Activated T-cell treated with anti-CD3 and anti-CD28 coated beads for 24 hours (primary cell): Measurements from ENCODE around the gene CEACAM16.
"Not testable (repeated sequence)": the region's sequence is repeated elsewhere in the genome, so short reads cannot be mapped to it uniquely, and the experiment has no call there.

Source experiments
- DNase-seq: peaks from one replicate; pipeline ENCODE4 v3.0.0-alpha.2; 2020; ENCODE audit warnings: low read depth

Gene CEACAM16

DNA sequence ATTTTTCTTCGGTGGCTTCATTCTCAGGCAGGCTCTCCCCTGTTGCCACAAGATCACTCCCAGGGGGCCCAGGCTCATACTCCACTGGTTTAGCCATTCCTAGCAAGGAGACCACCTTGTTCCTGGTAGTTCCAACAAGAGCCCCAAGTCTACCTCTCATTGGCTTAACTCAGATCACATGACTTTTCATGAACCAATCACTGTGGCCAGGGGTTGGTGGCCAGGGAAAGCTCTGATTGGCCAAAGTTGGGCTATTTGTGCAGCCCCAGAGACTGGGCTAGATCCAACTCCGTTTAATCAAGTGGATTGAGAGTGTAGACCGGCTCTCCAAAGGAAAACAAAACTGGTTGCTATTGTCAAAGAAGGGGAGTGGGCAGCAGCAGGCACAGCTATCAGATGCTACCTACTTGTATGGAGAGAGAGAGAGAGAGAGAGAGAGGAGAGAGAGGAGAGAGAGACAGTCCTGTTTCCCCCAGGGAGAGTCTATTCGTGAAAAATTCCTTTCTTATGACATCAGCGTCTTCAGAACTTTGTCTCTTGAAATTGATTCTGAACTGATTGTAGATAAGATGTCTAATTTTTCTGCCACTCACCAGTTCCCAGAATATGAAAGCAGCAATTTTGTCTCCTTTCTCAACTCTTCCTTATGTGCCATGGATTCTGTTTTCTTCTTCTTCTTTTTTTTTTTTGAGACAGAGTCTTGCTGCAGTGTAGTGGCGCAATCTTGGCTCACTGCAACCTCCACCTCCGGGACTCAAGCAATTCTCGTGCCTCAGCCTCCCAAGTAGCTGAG lies 21.7 kb upstream of the CEACAM16 start:
- DNase-seq: no peak

DNA sequence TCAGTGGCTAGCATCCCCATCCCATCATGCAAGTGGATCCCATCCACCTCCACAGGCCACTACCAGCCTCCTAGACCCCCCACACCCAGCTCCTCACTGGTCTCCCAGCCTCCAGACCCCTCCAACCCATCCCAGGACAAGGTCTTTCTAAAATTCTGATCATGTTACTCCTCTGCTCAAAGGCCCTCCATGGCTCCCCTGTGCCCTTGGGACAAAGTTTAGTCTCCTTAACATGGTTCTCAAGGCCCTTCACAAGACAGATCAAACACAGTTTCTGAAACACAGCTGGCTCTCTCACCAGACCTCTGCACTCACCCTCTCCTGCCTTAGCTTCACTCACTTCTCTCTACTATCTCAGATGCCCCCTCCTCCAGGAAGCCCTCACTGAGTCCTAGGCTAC lies 18.4 kb upstream of the CEACAM16 start:
- no peak for DNase-seq

DNA sequence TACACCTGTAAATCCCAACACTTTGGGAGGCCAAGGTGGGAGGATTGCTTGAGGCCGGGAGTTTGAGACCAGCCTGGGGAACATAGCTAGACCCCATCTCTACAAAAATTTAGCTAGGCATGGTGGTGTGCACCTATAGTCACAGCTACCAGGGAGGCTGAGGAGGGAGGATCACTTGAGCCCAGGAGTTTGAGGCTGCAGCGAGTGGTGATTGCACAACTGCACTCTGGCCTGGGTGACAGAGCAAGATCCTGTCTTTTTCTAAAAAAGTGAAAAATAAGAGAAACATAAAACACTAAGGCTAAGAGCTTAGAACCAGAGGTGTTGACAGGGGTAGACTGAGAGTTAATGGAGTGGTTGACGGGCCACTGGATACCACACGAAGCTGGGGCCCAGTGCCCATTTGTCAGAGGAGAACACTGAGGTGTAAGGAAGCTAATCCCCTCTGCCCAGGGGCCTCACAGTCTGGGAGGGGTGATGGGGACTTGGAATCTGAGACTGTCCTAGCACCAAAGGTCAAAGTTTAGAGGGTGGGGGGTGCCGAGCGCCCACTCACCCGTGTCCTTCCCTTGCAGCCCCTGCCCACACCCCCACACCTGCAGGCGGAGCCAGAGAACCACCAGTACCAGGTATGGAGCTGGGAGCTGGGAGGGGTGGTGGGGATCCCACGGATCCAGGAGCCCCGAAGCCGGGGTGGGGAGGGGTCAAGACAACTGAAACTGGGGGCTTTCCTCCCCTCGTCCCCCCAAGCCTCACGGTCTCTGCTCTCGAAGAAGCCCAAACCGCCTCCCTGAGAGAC lies 16.8 kb upstream of the CEACAM16 start:
- no peak for DNase-seq

DNA sequence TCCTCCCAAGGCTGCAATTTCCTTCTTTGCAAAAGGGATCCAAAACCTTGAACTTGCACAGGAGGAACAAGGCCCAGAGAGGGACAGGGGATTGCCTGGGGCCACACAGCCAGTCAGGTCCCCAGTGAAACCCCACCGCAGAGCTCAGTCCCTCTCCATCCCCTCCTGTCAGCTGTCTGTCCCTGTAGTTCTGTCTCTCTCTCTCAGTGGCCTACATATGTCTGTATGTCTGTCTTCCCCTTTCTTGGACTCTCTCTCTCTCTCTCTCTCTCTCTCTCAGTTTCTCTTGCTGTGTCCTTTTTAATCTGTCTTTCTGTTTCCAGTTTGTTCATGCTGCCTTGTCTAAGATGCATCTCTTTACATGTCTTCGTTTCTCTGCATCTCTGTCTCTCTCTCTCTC lies 16.1 kb upstream of the CEACAM16 start:
- no peak for DNase-seq

DNA sequence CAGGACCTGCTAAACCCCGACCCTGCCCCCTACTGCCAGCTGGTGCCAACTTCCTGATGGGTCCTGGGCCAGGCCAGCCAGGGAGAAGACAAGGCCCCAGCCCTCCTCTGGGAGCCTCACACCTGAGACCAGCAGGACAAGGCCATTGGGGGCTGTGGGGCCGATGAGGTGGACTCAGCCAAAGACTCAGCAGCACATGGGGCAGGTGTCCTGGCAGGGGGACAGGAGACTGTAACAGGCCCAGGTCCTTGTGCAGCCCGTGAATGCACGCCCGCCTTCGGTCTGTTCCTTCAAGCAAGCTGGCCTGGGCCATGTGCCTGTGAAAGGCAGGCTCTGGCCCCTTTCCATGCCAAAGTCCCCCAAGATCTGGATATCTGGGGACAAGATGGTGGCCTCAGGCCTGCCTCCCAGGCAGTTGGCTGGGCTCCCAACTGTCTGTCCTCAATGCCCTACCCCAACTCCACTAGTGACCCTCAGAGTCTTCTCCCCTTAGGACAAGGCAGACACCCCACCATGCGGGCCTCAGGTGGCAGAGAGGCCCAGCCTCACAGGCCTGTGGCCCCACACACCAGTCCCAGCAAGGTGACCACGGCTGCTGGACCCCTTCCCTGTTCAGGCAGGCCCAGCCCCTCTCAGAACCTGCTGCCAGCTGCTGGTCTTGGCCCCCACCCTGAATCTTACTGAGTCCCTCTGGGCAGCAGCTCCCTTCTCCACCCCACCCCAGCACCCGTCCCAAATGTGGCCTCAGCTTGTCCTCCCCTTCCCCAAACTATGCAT lies 15.3 kb upstream of the CEACAM16 start:
- no peak for DNase-seq

DNA sequence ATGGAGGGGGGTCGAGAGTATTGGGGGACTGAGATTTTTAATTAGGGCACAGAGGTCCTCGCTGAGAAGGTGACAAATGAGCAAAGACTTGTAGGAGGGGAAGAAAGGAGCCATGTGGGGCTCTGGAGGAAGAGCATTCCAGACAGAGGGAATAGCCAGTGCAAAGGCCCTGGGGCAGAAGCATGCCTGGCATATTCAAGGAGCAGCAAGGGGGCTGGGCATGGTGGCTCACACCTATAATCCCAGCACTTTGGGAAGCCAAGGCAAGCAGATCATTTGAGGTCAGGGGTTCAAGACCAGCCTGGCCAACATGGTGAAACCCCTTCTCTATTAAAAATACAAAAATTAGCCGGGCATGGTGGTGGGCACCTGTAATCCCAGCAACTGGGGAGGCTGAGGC lies 14.6 kb upstream of the CEACAM16 start:
- DNase-seq: not testable (repeated sequence)

DNA sequence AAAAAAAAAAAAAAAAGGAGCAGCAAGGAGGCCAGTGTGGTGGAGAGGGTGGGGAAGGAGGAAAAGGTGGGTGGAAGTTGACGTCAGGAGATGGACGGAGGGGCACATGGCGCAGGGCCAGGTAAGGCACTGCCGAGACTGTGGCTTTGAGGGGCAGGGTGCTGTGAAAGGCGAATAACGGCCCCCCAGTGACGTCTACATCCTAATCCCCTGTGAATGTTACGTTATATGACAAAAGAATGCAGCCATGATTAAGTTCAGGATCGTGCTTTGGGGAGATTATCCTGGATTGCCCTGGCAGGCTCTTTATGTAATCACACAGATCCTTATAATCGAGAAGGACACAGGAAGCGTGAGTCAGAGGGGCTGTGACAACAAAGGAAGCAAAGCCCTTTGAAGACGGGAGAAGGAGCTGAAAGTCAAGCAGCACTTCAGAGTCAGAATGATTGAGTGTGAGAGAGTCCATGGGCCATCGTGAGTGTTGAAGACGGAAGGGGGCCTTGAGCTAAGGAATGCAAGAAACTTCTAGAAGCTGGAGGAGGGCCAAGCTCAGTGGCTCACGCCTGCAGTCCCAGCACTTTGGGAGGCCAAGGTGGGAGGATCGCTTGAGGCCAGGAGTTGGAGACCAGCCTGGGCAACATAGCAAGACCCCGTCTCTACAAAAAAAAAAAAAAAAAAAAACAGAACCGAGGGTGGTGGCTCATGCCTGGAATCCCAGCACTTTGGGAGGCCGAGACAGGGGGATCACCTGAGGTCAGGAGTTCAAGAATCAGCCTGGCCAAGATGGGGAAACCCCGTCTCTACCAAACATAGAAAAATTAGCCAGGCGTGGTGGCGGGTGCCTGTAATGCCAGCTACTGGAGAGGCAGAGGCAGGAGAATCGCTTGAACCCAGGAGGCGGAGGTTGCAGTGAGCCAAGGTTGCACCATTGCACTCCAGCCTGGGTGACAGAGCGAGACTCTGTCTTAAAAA lies 13.8 kb upstream of the CEACAM16 start:
- DNase-seq: no peak

DNA sequence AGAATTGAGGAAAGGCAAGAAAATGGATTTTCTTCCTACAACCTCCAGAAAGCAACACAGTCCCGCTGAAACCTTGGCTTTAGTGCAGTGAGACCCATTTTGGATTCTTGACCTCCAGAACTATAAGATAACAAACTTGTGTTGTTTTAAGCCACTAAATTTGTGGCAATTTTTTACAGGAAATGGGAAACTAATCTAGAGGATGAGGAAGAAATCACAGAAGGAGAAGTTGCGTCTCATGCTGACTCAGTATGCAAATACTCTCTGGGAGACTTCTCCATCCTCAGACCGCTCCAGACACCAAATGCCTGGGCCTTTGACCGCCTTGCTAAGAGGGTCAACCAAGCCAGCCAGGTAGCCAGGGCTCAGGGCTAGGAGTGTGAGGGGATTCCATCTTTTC lies 13.1 kb upstream of the CEACAM16 start:
- no peak for DNase-seq

DNA sequence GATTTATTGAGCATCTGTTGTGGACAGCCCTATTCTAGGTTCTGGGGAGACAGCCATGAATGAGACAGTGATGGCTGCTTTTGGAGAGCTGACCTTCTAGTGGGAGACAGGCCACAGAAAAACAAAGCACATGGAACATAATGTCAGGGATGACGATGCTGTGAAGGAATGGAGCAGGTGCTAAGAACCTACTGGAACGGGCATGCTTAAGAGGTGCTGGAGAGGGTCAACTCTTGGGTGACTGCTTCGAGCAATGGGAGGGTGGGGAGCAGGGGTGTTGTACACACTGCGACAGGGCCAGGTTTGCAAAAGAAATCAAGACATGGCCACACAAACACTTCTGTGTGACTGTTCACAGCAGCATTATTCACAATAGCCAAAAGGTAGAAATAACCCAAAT lies 12.1 kb upstream of the CEACAM16 start:
- no peak for DNase-seq

DNA sequence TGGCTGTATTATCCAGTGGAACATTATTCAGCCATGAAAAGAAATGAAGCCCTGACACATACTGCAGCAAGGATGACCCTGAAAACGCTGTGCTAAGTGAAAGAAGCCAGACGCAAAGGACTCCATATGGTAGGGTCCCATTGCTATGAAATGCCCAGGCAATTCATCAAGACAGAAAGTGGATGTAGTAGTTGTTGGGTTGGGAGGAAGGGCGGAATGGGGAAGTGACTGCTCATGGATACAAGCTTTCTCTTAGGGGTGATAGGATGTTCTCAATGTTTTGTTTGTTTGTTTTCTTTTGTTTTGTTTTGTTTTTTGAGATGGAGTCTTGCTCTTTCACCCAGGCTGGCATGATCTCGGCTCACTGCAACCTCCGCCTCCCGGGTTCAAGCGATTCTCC lies 11.1 kb upstream of the CEACAM16 start:
- no peak for DNase-seq

DNA sequence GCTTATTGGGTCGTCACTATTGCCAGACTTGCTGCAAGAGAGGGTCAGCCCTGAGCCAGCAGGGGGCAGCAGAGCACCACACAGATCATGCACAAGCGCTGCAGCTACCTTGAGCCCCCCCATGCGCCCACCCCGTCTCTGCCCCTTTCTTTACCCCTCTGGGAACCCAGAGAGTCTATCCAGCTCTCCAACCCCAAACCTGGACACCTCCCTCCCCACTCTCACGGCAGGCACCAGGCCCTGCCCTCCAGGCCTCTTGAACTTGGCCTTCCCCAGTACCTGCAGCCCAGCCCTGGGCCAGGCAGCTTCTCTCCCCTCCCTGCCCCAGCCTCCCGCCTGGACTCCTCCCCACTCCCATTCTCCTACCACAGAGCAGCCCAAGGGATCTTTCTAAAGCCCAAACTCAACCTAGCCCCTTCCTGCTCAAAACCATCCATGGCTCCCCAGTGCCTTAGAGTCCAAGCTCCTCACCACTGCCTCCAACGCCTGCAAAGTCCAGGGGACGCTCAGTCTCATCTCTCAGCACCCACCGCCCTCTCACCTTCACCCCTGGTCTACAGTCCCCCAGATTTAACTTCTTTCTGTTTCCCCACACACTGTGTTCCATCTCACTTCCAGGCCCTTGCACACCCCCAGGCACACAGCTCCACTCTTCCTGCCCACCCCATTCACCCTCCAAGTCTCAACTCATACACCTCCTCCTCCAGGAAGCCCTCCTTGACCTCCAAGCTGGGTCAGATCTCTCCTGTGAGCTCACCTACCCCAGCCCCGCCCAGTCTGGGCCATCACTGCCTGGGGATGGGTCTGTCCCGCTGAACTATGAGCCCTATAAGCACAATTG lies 9.4 kb upstream of the CEACAM16 start:
- DNase-seq: peak; percentile 69

DNA sequence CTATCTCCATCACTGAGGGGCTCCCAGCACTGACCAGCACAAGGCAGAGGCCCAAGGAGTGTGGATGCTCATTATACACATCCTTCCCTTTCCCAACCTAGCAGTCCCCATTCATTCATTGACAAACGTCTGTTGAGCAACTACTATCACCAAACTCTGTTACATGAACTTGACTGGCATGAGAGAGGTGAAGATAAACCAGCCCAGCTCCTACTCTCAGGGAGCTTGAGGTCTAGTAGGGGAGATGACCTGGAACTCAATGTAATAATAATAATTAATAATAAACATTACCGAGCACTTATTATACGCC lies 8.9 kb upstream of the CEACAM16 start:
- no peak for DNase-seq

DNA sequence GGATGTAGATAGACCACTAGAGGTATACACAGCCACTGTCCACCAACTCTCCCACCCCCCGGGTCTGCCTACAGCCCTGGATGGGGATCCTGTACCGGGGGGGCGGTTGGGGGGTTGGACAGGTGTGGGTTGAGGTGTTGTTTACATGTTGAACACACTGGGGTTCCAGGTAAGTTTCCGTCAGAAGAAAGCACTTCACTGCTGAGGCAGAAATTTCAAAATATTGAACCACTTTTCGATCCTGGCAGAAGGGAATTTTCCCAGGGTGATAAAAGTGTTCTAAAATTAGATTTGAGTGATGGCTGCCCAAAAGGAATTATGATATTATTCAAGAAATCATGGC lies 6.6 kb upstream of the CEACAM16 start:
- no peak for DNase-seq

DNA sequence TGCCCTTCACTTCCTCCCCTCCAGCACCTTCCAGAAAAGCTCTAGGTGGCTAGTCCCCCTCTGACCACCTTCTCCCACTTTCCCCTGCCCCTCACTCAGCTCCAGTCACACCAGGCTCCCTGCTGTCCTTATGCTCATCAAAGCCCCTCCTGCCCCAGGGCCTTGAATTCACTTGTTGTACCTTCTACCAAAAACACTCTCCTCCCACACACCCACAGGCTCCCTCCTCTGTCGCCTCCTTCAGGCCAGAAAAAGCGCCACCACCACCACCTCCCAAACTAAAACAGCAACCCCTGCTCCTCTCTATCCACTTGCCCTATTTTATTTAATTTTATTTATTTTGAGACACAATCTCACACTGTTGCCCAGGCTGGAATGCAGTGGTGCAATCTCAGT lies 4.8 kb upstream of the CEACAM16 start:
- DNase-seq: no peak

DNA sequence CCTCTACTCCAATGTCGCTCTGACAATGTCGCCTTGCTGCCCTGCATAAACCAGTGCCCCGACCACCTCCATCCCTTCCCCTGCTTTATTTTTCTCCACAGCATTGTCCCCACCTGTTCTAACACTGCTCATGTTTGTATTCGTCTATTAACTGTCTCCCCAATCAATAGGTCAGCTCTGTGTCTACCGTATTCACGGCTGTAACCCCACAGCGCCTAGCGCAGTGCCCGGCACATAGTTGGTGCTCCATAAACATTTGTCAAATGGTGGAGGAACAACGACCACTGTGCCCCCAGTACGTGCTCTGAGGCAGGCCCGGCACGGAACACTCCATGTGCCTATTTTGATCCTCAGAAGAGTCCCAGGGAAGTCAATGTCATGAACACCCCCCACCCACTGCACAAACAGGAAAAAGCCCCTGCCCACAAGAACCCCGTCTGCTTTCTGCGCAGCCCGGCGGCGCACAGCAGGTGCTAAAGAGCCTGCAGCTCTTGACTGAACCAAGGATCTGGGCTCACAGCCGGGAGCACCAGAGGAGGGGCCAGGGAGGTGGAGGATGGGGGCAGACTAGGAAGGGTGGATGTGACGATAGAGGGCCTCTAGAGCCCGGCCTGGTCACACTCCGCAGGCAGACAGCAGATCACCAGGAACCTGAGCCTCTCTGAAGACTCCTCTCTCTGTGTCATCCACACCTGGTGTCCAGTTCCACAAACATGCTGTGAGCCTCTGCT lies 1.8 kb upstream of the CEACAM16 start:
- no peak for DNase-seq

DNA sequence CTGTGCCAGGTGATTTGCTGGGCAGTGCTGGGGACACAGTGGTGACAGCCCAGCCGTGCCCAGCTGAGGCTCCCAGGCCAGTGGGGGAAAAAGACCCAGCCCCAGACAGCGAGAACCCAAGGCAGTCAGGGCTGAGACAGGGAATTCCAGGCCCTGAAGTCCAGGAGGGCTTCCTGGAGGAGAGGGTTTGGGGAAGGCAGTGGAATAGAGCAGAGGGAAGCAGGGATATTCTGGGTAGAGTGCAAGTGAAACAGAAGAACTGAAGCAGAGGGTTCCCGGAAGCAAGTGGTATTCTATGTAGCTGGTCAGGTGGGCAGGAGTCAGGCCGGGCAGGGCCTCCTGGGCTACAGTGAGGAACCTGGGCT lies 1.3 kb upstream of the CEACAM16 start:
- DNase-seq: no peak

DNA sequence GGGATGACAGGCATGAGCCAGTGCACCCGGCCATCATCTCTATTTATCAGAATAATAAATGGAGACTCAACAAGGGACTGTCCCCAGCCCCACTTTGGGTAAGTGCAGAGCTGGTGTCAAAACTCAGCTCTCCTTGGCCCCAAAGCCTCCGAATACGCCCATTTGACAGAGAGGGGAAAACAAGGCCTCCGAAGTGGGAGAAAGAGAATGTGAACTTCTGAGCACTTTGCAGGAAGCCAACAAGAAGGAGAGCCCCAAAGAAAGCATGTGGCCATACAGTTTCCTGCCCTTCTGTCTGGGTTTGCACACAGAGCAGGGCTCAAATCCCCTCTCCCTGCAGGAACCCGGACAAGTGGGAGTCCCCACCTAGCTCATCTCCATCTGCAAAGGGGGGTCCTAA lies 1.6 kb downstream of the CEACAM16 start:
- no peak for DNase-seq

DNA sequence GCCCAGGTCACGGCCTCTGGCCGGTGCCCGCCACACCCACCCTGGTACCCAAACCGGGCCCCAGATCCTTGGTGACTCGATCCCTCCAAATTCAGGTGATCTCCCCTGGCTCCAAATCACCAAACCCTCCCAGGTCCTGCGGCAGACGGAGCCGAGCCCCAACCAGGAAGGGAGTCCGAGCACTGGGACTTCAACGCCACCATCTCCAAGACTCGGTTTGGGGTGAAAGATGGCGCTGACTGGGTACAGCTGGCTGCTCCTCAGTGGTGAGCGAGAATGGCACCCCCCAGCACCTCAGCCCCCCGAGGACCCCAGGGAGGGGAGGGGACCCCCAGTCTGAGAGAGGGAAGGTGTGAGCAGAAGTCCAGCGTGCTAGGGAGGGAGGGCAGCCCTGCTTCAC lies 2.3 kb downstream of the CEACAM16 start:
- no peak for DNase-seq

DNA sequence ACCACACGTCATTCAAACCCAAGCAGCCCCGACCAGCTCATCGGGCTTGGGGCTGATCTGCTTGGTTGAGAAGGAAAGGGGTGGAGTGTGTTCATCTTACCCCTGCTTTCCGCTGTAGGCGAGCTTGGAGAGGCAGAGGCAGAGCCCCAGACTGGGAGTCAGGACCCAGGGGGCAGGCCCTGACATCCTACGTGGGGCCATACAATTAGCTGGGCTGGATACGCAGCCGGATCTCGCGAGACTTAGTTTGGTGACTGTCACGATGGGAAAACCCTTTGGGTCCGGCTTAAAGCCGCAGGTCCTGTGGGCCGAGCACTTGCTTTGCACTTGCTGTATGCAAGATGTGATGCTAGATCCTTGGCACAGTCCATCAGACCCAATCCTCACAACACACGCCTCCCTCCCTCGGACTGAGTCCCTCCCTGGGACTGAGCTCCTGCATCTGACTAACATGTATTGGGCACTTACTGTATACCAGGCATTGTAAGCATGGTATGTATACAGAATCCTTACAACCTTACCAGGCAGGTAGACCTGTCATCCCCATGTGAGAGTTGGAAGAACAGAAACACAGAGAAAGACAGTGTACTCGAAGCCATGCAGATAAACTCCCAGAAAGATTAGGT lies 3.7 kb downstream of the CEACAM16 start:
- DNase-seq: no peak
